Measurements from ENCODE around the gene PRADC1.
"Not testable (repeated sequence)": the region's sequence is repeated elsewhere in the genome, so short reads cannot be mapped to it uniquely, and the experiment has no call there.

PRADC1 gene

GRCh38 chr2:73200281-73200680, 32.8 kb downstream of the PRADC1 start:
- not testable (repeated sequence) for DNase-seq

GRCh38 chr2:73197579-73197978, 35.5 kb downstream of the PRADC1 start:
- no peak for DNase-seq

DNA sequence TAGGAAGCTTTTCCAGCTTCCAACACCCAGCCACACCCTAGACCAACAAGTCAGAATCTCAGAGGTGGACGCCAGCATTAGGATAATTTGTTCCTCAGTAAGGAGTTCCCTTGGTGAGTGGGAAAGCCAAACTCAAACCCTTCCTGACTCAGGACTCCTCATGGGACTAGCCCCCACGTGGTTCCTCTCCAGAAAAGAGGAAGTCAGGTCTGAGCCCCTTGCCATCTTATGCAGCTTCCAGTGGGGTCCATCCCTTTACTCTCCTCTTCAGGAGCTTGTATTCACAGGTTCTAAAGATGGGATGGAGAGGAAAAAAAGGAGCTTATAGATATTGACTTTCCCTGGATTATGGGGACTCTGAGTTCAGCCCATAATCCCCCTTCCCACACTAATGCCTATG, 45.5 kb downstream of the PRADC1 start:
- DNase-seq, result no peak

DNA sequence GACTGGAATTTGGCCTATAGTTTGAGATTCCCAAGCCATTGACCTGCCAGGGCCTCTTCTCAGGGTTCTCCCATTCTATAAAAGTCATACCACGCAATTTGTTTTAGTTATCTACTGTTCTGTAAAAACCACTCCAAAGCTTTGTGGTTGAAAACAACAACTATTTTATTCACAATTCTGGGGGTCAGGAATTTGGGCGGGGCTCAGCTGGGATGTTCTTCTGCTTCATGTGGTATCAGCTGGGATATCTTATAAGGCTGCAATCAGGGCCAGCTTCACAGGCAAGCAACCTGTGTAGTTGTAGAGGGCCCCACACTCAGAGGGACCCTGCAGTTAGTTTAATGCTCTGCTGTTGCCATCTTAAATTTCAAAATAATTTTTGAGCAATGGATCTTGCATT, 47.1 kb downstream of the PRADC1 start:
- no peak for DNase-seq
